ENCODE measurements around the gene FARP1.

The FARP1 gene

DNA sequence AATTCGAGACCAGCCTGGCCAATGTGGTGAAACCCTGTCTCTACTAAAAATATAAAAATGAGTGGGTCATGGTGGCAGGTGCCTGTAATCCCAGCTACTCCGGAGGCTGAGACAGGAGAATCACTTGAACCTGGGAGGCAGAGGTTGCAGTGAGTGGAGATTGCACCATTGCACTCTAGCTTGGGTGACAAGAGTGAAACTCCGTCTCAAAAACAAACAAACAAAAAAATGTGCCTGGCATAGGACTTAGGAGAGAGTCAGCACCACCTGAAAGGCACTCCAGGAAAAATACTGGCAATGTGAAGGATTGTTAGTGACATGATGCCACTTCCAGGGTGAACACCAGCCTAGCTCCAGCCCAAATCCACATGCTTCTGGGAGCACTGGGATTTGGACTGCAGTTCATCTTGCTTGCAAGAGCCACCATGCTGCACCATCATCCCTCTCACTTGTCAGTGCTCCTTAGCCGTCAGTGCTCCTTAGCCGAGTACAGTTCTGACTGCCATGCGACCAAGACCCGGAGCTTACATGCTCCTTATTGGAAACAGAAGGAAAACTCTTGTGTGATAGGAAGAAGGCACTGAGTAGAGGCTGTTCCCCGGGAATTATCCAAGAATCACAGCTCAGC, 179.3 kb downstream of the FARP1 start:
- TF ChIP-seq POLR2AphosphoS5 (IDR thresholded peaks at IDR 0.05; ENCODE audit: low read depth, low read length): no peak

DNA sequence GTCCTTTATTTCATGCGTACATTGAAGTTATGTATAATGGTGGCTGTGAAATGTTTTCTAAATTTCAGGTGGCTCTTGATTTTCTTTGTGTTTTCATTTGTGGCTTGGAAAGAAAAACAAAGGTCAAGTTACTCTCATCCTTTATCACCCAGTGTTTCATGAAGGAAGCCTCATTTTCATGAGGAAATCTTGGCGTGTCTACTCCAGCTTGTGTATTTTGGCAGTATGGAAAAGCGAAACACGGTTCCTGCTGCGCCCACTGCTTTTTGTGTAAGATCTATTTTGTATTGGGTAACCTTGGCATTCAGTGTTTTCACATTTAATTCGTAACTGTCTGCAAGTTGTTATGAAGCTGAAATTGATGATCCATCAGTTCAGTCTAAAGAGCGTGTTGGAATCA, 181.2 kb downstream of the FARP1 start:
- TF ChIP-seq SIN3A (IDR thresholded peaks at IDR 0.05; ENCODE audit: borderline replicate concordance, insufficient read depth, low read length): no peak
- no peak for TF ChIP-seq TAF1 (IDR thresholded peaks at IDR 0.05; ENCODE audit: borderline replicate concordance, insufficient read depth, low read length)
- TF ChIP-seq, protein P1, sequence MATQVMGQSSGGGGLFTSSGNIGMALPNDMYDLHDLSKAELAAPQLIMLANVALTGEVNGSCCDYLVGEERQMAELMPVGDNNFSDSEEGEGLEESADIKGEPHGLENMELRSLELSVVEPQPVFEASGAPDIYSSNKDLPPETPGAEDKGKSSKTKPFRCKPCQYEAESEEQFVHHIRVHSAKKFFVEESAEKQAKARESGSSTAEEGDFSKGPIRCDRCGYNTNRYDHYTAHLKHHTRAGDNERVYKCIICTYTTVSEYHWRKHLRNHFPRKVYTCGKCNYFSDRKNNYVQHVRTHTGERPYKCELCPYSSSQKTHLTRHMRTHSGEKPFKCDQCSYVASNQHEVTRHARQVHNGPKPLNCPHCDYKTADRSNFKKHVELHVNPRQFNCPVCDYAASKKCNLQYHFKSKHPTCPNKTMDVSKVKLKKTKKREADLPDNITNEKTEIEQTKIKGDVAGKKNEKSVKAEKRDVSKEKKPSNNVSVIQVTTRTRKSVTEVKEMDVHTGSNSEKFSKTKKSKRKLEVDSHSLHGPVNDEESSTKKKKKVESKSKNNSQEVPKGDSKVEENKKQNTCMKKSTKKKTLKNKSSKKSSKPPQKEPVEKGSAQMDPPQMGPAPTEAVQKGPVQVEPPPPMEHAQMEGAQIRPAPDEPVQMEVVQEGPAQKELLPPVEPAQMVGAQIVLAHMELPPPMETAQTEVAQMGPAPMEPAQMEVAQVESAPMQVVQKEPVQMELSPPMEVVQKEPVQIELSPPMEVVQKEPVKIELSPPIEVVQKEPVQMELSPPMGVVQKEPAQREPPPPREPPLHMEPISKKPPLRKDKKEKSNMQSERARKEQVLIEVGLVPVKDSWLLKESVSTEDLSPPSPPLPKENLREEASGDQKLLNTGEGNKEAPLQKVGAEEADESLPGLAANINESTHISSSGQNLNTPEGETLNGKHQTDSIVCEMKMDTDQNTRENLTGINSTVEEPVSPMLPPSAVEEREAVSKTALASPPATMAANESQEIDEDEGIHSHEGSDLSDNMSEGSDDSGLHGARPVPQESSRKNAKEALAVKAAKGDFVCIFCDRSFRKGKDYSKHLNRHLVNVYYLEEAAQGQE (IDR thresholded peaks at IDR 0.05; ENCODE audit: insufficient read depth in 1 of 2, low read depth in 2 of 2, low read length in 2 of 2): no peak
- TF ChIP-seq FOXP2 (optimal IDR thresholded peaks at IDR 0.05; ENCODE audit: borderline replicate concordance, extremely low read depth, extremely low read length, insufficient read depth): no peak
- TF ChIP-seq POLR2AphosphoS5 (IDR thresholded peaks at IDR 0.05; ENCODE audit: low read depth, low read length): no peak

DNA sequence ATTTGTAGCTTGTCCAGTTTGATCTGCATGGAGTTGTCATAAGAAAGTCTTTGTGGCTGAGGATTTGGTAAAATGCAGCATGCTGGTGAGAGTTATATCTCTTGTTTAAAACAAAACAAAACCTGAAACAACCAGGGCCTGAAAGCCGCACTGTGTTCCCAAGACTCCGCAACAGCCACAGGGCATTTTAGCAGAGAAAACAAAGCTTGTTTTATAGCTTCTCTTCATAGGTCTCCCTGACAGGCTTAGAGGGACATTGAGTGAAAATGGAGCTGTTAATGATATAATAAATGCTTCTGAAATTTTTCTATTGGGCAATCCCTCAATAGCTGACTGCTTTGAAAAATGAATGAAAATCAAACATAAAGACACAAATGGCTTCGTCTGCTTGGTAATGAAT, 182.8 kb downstream of the FARP1 start:
- TF ChIP-seq FOXP2 (optimal IDR thresholded peaks at IDR 0.05; ENCODE audit: borderline replicate concordance, extremely low read depth, extremely low read length, insufficient read depth): no peak
- TF ChIP-seq SIN3A (IDR thresholded peaks at IDR 0.05; ENCODE audit: borderline replicate concordance, insufficient read depth, low read length): no peak
- TF ChIP-seq, protein P1 (IDR thresholded peaks at IDR 0.05; ENCODE audit: insufficient read depth in 1 of 2, low read depth in 2 of 2, low read length in 2 of 2): no peak
- no peak for TF ChIP-seq POLR2AphosphoS5 (IDR thresholded peaks at IDR 0.05; ENCODE audit: low read depth, low read length)
- no peak for TF ChIP-seq TAF1 (IDR thresholded peaks at IDR 0.05; ENCODE audit: borderline replicate concordance, insufficient read depth, low read length)

DNA sequence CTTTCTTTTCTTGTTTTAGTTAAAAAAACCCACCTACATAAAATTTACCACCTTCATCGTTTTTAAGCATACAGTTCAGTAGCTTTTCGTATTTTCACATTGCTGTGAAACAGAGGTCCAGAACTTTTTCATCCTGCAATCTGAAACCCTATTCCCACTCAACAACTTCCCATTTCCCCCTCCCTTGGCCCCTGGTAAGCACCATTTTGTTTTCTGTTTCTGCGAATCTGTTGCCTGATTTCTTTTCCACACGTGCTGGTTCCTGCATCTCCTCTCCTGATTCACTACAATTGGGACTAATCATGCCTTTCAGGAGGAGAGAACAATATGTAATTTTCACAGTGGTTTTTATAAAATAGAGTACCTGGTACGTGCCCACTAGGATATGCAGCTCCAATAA, 183.4 kb downstream of the FARP1 start:
- no peak for TF ChIP-seq TAF1 (IDR thresholded peaks at IDR 0.05; ENCODE audit: borderline replicate concordance, insufficient read depth, low read length)
- TF ChIP-seq, protein P1 (IDR thresholded peaks at IDR 0.05; ENCODE audit: insufficient read depth in 1 of 2, low read depth in 2 of 2, low read length in 2 of 2): no peak
- no peak for TF ChIP-seq SIN3A (IDR thresholded peaks at IDR 0.05; ENCODE audit: borderline replicate concordance, insufficient read depth, low read length)
- TF ChIP-seq POLR2AphosphoS5 (IDR thresholded peaks at IDR 0.05; ENCODE audit: low read depth, low read length): no peak
- no peak for TF ChIP-seq FOXP2 (optimal IDR thresholded peaks at IDR 0.05; ENCODE audit: borderline replicate concordance, extremely low read depth, extremely low read length, insufficient read depth)

DNA sequence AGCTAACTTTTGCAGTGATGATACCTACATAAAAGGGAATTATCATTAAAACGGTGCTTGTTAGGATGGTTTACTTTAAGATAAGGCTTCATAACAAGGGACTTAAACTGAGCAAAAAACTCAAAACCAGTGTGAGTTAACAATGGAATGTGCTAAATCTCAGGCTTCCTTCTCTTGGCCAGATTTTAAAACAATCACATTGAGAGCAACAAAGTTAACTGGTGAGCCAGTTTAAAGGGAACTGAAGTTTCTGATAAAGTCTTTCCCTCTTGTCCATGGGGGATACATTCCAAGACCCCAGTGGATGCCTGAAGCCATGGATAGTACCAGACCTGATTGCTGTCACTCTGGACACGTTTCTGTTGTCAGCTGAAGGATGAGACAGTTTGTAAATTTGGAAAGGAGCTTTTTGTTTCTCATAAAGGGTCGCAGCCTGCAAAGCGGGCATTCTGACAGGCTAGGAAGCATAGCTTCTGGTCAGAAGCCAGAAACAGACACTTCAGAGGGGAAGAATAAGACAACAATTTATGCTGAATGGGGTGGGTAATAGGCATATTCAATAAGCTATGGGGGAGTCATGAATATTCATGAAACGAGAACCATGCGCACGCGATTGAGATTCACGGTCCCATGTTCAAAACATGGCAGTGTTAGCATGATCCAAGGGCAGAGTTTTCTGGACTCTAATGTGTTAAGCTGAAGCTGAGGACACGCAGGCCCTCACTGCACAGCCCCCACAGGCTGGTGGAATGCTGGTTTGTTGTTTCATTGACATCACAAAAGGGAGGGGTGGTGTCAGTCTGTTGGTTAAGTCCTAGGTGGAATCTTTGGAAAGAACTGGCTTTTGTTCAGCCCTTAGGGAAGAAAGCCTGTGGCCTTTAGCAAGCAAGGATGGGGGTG, 184.7 kb downstream of the FARP1 start:
- TF ChIP-seq TAF1 (IDR thresholded peaks at IDR 0.05; ENCODE audit: borderline replicate concordance, insufficient read depth, low read length): no peak
- TF ChIP-seq SIN3A (IDR thresholded peaks at IDR 0.05; ENCODE audit: borderline replicate concordance, insufficient read depth, low read length): no peak
- no peak for TF ChIP-seq FOXP2 (optimal IDR thresholded peaks at IDR 0.05; ENCODE audit: borderline replicate concordance, extremely low read depth, extremely low read length, insufficient read depth)
- no peak for TF ChIP-seq POLR2AphosphoS5 (IDR thresholded peaks at IDR 0.05; ENCODE audit: low read depth, low read length)
- TF ChIP-seq, protein P1 (IDR thresholded peaks at IDR 0.05; ENCODE audit: insufficient read depth in 1 of 2, low read depth in 2 of 2, low read length in 2 of 2): no peak

Measured in PFSK-1 (cell line).